ENCODE measurements around the gene RAD51B.
"Not testable (repeated sequence)": the region's sequence is repeated elsewhere in the genome, so short reads cannot be mapped to it uniquely, and the experiment has no call there.

RAD51B gene

GRCh38 chr14:68690089-68690958 lies 870.7 kb downstream of the RAD51B start:
- DNase-seq, result no peak

- no peak for DNase-seq
These were observed 871.6 kb downstream of the RAD51B start for GRCh38 chr14:68691031-68691791.

- no peak for DNase-seq
These were observed 872.2 kb downstream of the RAD51B start for GRCh38 chr14:68691792-68692118.

GRCh38 chr14:68692216-68692615 lies 872.6 kb downstream of the RAD51B start:
- no peak for DNase-seq

- DNase-seq, result no peak
These were observed 873.6 kb downstream of the RAD51B start for GRCh38 chr14:68692916-68693771.

GRCh38 chr14:68693926-68694325 lies 874.3 kb downstream of the RAD51B start:
- no peak for DNase-seq

- no peak for DNase-seq
These were observed 875.1 kb downstream of the RAD51B start for GRCh38 chr14:68694516-68695235.

- DNase-seq, result no peak
These were observed 875.8 kb downstream of the RAD51B start for GRCh38 chr14:68695326-68695768.

GRCh38 chr14:68695856-68696255 lies 876.3 kb downstream of the RAD51B start:
- no peak for DNase-seq

GRCh38 chr14:68696266-68696665 lies 876.7 kb downstream of the RAD51B start:
- no peak for DNase-seq

- DNase-seq, result no peak
These were observed 877.3 kb downstream of the RAD51B start for GRCh38 chr14:68696721-68697495.

- DNase-seq, result not testable (repeated sequence)
These were observed 879.2 kb downstream of the RAD51B start for GRCh38 chr14:68698773-68699172.

- no peak for DNase-seq
These were observed 881.6 kb downstream of the RAD51B start for GRCh38 chr14:68701001-68701741.

GRCh38 chr14:68702135-68702534 lies 882.6 kb downstream of the RAD51B start:
- no peak for DNase-seq

- DNase-seq, result no peak
These were observed 883.0 kb downstream of the RAD51B start for GRCh38 chr14:68702578-68702977.

- DNase-seq, result no peak
These were observed 883.5 kb downstream of the RAD51B start for GRCh38 chr14:68703093-68703492.

GRCh38 chr14:68704736-68705720 lies 885.4 kb downstream of the RAD51B start:
- DNase-seq, result no peak

GRCh38 chr14:68705741-68706283 lies 886.2 kb downstream of the RAD51B start:
- DNase-seq, result no peak

GRCh38 chr14:68707482-68707881 lies 887.9 kb downstream of the RAD51B start:
- no peak for DNase-seq

Data from NCI-H2029 treated with DMSO at 0.1 percent for 48 hours (cell line).